VCaP (cell line): ENCODE results near the gene DMXL1.

Source experiments
- H3K27ac ChIP-seq: fragments of 450-650 bp; 2 replicates; pipeline ENCODE4 v1.5.1; 2017
- CTCF ChIP-seq: fragments of 450-650 bp; conservative IDR thresholded peaks from 2 replicates; pipeline ENCODE4 v1.5.1; 2017; ENCODE audit warnings: mild to moderate bottlenecking, moderate library complexity

DMXL1 gene

DNA sequence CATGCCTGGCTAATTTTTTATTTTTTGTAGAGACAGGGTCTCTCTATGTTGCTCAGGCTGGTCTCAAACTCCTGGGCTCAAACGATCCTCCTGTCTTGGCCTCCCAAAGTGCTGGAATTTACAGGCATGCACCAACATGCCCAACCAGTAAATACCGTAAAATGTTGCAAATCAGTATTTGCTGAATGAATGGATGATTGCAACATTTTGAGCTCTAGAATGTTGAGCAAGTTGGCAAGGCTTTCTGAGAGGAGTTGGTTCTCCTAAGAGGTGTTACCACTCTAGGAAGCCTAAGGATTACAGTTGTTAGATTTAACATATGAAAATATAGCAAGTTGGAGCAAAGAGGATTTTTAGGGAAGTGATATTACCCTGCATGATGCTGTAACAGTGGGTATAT is 15.6 kb upstream of the DMXL1 start:
- H3K27ac ChIP-seq, result no peak overlapping the region
- TF ChIP-seq CTCF, result no peak

GRCh38 chr5:119058979-119059529 is 11.8 kb upstream of the DMXL1 start:
- no peak overlapping the region for H3K27ac ChIP-seq
- TF ChIP-seq CTCF, result no peak

GRCh38 chr5:119059740-119060255 is 11.1 kb upstream of the DMXL1 start:
- TF ChIP-seq CTCF, result no peak
- H3K27ac ChIP-seq, result no peak overlapping the region

GRCh38 chr5:119063579-119064379 is 7.1 kb upstream of the DMXL1 start:
- TF ChIP-seq CTCF, result no peak
- peak overlapping the region; percentile 41 for H3K27ac ChIP-seq

- TF ChIP-seq CTCF, result no peak
- H3K27ac ChIP-seq, result no peak overlapping the region
Measured at GRCh38 chr5:119067450-119067849, 3.4 kb upstream of the DMXL1 start.

- TF ChIP-seq CTCF, result no peak
- H3K27ac ChIP-seq, result peak overlapping the region; percentile 95
Measured at GRCh38 chr5:119070578-119070827, 384 bp upstream of the DMXL1 start.

DNA sequence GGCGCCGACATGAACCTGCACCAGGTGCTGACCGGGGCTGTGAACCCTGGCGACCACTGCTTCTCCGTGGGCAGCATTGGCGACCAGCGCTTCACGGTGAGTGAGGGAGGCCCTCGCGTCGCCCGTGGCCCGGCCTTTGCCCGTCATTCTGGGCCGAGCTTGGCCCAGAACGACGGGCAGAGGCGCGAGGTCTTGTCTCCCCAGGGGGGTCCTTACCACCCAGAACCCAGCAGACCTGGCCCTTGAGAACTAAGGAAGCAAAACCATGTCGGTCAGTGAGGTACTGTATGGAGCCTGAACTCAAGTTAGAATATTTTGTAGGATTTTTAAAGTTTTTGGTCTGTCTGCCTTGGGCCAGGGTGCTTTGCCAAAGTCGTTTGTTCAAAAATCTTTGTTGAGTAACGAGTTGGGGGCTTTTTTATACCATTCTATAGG is 691 bp downstream of the DMXL1 start:
- TF ChIP-seq CTCF, result no peak
- H3K27ac ChIP-seq, result peak overlapping the region; percentile 95
